ENCODE results near the gene PGBD1.

DNA sequence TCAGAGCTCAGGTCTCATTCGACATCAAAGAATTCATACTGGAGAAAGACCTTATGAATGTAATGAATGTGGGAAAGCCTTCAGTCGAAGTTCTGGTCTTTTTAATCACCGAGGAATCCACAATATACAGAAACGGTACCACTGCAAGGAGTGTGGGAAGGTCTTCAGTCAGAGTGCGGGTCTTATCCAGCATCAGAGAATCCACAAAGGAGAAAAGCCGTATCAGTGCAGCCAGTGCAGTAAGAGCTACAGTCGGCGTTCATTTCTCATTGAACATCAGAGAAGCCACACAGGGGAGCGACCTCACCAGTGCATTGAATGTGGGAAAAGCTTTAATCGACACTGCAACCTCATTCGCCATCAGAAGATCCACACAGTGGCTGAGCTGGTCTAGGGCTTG lies 48.6 kb upstream of the PGBD1 start:
- TF ChIP-seq, protein P1, sequence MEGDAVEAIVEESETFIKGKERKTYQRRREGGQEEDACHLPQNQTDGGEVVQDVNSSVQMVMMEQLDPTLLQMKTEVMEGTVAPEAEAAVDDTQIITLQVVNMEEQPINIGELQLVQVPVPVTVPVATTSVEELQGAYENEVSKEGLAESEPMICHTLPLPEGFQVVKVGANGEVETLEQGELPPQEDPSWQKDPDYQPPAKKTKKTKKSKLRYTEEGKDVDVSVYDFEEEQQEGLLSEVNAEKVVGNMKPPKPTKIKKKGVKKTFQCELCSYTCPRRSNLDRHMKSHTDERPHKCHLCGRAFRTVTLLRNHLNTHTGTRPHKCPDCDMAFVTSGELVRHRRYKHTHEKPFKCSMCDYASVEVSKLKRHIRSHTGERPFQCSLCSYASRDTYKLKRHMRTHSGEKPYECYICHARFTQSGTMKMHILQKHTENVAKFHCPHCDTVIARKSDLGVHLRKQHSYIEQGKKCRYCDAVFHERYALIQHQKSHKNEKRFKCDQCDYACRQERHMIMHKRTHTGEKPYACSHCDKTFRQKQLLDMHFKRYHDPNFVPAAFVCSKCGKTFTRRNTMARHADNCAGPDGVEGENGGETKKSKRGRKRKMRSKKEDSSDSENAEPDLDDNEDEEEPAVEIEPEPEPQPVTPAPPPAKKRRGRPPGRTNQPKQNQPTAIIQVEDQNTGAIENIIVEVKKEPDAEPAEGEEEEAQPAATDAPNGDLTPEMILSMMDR (IDR thresholded peaks at IDR 0.05) = no peak
- TF ChIP-seq EP300 (IDR thresholded peaks at IDR 0.05) = no peak

All from suprapubic skin (tissue), 3 donors.